Measurements from ENCODE around the gene UQCRC1.

UQCRC1 gene

DNA sequence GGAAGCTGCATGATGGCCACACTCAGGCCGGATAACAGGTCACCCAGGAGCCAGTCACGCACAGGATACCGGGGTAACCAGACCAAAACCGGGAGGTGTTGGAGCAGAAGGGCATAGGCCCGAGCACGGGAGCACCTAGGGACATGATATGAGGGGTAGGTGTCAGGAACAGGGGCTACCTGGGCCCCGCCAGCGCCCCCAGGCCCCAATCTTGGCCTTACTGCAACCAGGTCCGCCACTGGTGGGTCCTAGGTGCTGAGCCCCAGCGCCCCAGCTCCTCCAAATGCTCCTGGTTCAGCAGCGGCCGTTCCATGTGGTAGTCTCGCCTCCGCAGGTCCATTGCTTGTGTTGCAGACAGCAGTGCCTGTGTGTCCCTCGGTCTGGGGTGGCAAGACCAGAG lies 23.8 kb upstream of the UQCRC1 start:
- no peak for DNase-seq

DNA sequence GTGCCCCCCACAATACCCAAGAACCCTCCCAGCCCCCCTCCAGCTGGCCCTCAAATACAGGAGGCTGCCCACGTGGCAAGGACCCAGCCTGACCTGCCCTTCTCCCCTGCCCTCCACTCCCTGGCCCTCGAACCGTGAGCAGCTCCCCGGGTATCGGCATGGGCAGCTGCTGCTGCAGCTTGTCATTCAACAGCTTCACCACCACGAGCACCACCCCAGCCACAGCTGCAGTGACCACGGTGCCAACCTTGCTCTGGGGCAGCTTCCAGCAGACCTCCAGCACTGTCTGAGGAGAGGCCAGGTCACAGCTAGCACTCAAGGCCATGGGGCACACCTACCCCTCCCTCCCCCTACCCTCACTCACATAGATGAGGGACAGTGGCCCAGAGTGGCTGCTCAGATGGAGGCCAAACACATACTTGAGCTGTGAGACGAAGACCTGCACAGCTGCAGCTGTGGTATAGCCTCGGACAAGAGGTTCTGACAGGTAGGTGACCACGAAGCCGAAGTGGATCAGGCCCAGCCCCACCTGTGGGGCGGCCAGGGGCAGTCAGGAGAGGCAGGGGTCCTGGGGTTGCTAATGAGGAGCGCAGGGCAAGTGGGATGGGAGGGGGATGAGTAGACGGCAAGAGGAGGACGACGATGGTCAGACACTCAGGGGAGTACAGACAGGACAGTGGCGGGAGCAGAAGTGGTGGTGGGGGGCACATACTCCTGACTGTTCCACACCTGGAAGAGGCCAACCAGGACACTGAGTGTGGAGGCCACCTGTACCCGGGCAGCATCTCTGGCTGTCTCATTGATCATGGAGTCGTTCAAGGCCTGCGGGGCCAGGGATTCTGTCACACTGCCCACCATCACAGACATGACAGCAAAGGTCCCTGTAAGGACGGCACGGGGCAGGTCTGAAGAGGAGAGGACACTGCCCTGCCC lies 22.3 kb upstream of the UQCRC1 start:
- DNase-seq = no peak

DNA sequence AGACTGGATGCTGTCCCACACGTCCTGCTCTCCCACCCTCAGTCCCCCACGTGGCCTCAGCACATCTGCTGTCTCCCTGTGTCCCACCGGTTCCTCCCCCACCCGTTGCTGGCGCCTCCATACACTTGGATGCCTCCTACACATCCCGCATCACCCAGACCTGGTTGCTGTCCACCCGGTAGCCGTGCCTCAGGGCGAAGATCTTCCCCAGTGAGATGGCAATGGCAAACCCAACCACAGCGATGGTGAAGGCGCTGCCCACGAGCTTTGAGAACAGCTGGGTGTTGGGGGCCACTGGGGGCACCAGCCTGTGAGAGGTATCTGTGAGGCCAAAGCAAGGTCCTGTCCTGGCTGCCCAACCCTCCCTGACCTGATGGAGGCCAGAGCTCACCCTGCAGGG lies 21.4 kb upstream of the UQCRC1 start:
- no peak for DNase-seq

DNA sequence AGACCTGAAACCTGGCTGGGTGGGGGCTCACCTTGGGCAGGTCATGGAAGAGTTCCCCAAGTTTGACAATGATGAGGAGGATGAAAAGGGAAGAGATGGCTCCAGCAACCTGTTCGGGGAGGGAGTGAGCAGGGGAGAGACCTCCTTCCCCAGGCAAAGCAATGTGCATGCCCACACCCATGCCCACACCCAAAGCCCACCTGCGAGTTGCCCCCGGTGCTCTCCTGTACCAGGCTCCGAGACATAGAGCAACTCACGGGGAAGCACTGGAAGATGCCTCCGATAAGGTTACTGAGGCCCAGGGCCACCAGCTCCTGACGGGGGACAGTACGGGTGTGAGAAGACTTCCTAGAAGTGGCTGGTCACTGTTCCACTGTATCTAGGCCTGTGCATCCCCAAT lies 21.0 kb upstream of the UQCRC1 start:
- no peak for DNase-seq

DNA sequence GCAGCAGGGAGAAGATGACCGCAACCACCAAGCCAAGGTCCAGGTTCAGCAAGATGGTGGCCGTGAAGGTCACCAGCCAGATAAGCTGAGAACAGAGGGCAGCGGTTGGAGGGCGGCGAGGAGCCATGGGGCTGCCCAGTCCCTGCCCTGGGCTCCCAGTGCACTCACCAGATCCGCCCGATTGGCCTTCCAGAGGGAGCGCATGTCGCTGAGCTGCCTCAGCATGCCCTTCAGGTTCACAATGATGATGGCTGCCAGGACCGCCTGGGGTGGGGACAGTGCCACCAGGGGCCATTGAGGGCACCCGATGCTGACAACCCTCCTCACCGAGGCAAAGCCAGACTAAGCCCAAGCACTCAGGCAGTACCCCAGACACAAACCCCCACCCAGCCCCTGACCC lies 20.4 kb upstream of the UQCRC1 start:
- DNase-seq = no peak

DNA sequence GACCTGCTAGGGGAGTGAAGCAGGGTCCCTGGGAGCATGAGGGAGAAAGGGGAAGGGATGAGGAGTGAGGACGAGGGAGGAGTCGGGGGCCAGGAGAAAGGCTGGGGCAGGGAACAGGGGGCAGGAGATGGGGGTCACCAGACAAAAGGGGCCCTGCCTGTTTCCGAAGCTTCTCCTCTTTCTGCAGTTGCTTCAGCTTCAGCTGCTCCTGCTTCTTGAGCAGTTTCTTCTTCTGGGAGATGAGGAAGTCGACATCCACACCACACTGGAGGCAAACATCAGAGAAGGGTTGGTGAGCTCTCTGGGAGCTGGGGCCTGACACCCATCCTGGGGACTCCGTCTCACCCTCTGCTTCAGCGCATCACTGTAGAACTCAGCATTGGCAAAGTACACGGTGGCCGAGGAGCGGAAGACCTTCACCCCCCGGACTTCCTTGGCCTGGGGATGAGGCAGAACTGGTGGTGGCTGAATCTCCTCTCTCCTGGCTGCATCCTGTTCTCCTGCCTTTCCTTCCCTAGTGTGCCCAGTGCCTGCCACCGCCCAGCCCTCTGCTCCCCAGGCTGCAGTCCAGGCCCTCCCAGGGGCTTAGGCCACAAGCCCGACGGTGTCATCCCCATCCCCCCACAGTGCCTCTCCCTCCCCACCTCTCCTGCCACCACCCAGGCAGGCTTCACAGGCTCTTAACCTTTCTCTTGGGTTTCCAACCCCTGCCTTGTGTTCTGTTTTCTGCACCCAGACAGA lies 19.0 kb upstream of the UQCRC1 start:
- no peak for DNase-seq

DNA sequence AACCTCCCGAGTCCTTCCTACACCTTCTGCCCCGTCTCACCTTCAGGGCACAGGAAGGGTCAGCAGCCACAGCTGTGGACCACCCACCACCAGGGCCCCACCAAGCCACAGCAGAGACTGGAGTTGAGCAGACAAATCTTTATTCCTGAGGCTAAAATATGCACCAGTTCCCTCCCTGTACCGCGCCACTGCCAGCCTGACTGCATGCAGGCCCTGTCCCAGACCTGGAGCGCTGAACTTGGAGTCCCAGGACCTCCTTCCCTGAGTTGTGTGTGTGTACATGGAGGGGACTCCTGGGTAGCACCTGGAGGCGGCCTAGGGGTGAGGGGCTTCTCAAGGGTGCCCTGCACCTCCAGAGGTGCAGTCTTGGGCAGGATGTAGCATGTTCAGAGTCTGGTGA lies 16.2 kb upstream of the UQCRC1 start:
- no peak for DNase-seq

DNA sequence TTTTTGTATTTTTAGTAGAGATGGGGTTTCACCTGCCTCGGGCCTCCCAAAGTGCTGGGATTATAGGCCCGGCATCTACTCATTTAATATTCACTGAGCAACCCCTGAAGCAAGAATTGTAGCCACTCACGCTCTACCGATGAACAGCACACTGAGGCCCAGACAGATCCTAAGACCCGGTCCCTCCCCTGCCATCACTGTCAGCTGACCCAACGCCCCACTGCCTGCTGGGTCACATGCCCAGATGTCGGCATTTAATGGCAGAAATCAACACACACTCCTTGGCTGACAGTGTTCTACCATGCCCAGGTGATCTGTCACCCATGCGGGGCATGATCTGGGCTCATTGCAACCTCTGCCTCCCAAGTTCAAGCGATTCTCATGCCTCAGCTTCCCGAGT lies 15.3 kb upstream of the UQCRC1 start:
- no peak for DNase-seq

DNA sequence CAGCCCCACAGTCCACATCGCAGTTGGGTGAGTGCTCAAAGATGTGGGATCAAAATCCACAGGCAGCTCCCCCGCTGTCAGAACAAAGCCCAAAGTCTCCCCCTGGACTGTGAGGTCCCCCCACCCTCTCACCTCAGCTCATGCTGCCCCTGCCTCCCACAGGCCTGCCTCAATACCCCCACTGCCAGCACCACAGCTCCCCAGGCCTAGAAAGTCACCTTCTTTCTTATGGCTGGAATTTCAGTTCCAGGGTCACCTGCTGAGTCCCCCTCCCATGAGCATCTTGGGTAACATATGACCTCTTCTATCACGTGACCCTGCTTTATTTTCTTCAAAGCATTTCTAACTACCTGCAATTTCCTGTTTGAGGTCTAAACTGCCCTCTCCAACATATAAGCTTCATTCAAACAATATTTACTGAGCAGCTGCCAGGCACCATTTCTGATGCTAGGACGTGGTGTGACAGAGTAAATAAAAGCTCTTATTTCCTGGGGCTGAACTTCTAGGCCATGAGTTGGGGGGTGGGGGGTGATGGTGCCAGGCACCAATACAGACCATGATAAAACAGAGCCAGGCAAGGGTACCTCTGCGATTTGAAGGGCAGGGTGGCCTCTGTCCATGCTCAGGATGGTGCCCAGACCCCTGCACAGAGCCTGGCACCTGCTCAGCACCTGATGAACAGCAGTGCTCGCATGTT lies 14.6 kb upstream of the UQCRC1 start:
- no peak for DNase-seq

DNA sequence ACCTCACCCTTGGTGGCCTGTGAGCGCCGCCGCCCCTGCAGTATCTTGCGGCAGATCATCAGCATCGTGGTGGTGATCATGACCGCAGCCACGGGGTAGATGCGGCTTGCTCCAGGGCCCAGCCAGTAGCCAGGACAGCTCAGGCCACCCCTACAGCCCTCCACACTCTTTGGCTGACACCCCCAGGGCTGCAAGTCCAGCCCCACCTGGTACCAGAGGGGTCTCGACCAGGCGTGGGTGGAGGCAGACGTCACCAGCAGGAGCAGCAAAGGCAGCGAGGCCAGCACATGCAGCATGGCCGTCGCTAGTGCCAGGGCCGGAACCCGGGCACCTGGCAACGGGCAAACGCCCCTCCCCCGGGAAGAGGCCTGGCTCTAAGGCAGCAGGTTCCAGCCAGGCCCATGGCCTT lies 12.0 kb upstream of the UQCRC1 start, which contains the start of gene TMEM89:
Gene TMEM89 (minus strand): TSS at position 309 of the 409 bp plus-strand sequence. CDS start 13 bp downstream, at position 296.
- no peak for DNase-seq

DNA sequence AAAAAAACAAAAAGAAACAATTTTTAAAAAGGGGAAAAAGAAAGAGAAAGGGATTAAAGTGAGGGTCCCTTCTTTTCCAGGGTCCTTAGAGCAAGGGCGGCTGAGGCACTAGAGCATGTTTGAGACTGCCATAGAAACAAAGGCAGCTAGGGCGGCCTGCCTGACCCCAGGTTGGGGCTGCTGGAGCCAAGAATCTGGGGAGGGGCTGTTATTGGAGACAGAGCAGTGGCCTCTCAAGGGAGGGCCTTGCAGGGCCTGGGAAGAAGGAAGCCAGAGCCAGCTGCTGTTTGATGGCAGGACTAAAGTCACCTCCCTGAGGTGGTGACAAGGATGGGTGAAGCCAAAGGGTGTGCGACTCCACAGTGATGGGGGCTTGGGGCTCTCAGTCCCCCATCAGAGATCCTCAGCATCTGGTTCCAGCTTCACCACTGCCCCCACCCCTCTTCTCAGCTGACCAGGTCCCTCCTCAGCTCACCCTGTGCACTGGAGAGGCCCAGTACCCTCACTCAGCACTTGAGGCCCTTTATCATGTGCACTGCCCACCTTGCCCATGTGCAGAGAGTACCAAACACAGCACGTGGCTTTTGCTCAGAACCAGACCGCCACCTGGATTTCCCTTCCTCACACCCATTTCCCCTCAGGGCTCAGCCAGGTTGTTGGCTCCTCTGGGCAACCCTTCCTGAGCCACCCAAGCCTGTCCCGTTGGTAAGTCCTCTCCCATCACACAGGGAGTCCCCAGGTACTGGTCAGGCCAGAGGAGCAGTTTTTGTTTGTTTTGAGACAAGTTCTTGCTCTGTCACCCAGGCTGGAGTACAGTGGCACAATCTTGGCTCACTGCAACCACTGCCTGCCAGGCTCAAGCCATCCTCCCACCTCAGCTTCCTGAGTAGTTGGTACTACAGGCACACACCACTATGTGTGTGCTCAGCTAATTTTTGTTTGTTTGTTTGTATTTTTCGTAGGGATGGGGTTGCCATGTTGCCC lies 10.4 kb upstream of the UQCRC1 start:
- DNase-seq = no peak

DNA sequence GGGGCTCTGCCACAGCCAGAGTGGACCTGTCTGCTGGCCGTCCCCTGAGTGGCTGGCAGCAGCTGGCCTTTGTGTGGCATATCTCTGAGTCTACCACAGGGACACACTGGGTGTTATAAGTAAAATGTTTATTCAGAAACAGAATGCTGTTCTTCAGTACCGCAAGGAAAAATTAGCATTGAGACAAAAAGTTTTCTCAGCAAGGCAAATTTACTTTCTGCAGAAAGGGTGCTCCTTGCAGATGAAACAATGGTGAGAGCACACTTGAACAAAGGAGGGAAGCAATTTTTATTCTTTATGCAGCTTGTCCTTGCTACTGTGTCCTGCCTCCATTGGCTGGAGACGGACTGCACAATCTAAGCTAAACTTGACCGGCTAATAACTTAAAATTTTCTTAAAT lies 8.1 kb upstream of the UQCRC1 start:
- DNase-seq = no peak

DNA sequence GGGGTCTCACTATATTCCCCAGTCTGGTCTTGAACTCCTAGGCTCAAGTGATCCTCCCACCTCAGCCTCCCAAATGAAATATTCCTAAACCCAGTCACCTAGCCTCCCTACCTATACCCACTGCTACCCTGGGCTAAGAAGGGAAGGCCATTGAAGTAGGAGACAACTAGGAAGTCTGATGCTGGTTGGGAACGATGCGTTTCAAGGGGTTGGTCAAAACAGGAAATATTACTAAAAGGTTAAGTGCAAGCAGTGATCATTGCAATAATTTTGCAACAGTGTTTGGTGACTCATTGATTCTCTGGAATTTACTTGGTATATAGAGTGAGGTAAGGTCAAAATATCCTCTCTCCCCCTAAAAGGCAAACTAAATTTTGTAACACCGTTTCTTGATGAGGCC lies 4.6 kb upstream of the UQCRC1 start:
- no peak for DNase-seq

DNA sequence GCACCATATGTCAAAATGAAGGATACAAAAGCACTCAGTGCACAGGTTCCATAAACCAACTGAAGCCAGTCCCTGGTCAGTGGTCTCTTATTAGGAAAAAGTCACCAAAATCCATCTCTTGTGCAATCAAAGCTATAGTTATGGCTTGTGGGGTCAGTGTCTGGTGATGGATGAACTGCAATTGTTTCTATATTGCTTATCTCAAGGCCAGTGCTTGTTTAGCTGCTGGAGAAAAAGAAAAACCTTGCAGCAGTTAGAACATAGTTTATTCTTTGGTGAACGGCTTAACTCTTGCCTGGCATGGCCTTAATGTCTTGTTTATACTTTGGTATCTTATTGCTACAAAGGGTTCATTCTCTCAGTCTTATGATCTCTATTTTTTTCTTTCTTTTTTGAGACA lies 2.9 kb upstream of the UQCRC1 start:
- DNase-seq = no peak

DNA sequence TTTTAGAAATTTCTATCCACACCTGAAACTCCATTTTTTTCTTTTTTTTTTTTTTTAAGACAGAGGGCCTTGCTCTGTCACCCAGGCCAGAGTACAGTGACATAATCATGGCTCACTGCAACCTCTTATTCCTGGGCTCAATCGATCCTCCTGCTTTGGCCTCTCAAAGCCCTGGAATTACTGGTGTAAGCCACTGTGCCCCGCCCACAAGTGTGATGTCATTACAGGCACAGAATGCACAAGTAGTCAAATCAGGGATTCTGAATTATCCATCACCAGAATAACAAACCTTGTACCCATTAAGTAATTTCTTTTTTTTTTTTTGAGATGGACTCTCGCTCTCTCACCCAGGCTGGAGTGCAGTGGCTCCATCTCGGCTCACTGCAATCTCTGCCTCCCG lies 1.9 kb downstream of the UQCRC1 start:
- no peak for DNase-seq

DNA sequence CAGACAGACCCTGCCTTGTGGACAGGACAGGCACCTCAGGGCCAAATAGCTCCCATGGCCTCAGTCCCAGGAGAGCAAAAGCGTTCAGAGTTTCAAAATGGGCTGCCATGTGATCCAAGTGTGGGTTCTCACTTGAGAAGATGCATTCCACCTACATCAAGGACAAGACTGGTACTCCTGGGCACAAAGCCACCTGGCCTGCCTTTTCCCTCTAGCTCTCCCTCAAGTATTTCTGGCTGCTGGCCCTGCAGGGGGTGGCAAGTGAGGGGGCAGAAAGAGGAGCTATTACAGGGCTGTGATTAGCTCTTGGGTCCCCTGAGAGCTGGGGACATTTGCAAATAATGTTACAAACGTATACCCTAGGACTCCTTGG lies 7.8 kb downstream of the UQCRC1 start:
- DNase-seq = no peak

DNA sequence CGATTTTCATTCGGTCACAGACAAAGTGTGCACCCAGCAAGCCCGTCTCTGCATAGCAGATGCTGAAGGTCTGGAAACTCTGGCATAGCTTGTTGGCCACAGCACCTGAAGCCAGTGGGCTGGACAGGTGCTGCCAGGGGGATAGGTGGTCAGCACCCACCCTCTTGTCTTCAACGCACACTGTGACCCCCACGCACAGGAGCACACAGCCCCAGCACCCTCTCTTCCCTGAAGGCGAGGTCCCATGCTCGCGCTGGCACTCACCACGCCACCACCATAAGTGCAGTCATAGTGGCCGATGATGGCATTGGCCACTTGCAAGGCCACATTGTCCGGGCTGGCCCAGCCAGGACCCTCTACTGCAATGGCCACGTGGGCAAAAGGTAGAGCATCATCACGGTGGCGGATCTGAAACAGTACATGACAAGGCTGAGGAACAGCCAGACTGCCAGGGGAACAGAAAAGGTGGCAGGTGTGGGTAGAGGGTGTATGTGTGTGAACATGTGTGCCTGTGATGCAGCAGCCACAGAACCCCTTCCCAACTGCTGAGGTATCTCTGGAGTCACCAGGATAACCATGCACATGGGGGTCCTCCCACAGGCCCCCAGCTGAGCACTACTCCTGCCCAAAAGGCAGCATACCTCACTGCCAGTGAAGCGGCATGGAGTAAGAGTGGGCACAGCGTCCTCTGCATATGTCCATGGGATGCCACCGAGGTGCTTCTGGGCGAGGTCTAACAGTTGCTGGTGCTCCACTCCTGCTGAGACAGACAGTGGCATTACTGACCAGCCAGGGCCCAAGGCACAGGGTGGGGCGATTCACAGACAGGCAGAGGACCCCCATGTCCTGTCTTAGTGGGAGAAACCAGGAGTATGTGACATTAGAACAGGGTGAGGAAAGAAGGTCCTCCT lies 8.5 kb downstream of the UQCRC1 start:
- DNase-seq = no peak

DNA sequence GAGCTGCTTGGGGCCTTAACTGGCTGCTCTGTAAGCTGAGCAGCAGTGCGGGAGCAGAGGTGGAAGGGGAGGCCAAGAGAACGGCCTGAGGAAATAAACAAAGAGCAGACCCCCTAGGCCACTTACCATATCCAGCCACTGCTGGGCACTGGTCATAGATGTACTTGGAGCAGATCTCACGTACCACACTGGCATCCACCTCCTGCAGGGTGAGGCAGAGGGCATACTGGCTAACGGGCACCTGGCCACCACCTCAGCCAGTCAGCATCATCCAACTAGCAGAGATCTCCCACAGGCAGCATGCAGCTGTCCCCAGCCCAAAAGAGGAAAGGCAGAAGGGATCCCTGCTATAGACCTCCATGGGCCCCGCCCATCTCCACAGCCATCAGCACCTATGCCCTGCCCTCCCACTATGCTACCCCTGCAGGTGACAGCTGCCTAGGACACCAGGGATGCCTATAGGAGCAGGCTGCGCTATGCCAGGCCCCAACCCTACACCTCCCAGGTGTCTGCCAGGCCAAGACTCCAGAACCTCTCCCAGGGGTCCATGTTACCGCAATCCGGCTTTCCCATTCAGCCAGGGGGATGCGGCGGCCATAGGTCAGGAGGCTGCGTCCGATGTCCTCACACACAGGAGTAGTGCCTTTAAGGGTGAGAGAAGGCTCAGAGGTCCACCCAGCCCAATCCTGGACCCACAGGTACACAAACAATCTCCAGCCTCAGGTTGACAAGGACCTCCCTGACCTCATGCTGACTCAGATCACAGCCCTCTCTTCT lies 9.7 kb downstream of the UQCRC1 start:
- no peak for DNase-seq

DNA sequence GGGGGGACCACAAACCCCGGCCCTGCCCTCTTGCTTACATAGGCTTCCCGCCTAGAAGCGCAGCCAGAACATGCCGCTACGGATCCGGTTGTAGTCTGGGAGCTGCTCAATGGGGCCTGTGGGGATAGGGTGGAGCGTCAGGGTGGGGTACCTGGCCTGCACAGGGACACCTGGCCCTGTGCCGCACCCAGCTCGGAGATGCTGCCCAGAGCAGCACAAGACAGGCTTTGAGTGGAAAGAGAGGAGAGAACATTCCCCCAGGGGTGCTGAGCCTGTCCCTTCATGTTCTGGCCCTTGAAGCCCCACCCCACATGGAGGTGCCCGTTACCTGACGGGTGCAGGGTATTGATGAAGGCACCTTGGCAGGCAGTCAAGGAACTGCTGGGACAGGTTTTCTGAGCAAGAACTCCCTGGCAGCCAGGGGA lies 10.4 kb downstream of the UQCRC1 start:
- no peak for DNase-seq

DNA sequence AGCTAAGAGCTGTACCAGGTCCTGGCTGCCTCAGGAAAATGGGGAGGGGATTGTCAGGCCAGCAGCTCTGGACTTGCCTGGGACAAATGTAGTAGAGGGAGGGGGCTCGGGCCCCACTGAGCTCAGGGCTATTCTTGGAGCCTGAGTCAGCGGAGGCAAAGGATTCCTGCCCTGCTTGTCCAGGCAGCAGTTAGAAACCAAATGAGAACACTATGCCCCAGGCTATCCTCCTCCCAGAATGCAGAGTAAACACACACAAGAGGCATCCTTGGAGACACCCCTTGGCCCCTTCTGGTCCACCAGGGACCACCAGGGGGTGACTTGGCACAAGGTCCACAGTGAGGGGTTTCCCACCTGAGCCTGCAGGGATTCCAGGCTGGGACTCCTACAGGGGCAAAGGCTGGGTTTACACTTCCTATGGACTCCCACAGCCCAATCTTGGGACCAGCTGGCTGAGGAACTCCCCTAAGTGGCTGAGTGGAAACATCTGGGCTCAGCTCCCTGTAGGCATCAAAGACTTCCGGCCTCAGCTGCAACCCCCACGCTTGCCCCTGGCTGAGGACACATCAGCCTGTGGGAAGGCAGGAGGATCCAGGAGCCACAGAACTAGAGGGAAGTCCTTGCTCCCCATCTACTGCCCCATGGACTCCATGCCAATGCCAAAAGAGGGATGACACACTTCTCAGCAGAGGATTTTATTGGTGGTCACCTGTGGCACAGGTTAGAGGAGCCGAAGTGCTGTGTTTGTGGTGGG lies 10.9 kb downstream of the UQCRC1 start:
- no peak for DNase-seq
